ENCODE results near the gene MTNR1B.
A peak's percentile ranks its signal among the peaks of the same experiment; 100 is the strongest.

Gene MTNR1B

GRCh38 chr11:92978271-92979111, 9.0 kb downstream of the MTNR1B start:
- DNase-seq = peak; percentile 10

- DNase-seq = no peak
Measured at GRCh38 chr11:92979176-92979575, 9.7 kb downstream of the MTNR1B start.

GRCh38 chr11:92980312-92980711, 10.9 kb downstream of the MTNR1B start:
- no peak for DNase-seq

GRCh38 chr11:92981508-92982043, 12.1 kb downstream of the MTNR1B start:
- DNase-seq = no peak

GRCh38 chr11:92986585-92986984, 17.1 kb downstream of the MTNR1B start:
- no peak for DNase-seq

GRCh38 chr11:92993004-92993403, 23.6 kb downstream of the MTNR1B start:
- DNase-seq = no peak

GRCh38 chr11:93000511-93001476, 31.3 kb downstream of the MTNR1B start:
- no peak for DNase-seq

- DNase-seq = no peak
Measured at GRCh38 chr11:93001806-93002205, 32.4 kb downstream of the MTNR1B start.

- no peak for DNase-seq
Measured at GRCh38 chr11:93002380-93002779, 32.9 kb downstream of the MTNR1B start.

- DNase-seq = peak; percentile 29
Measured at GRCh38 chr11:93005239-93005638, 35.8 kb downstream of the MTNR1B start.

- no peak for DNase-seq
Measured at GRCh38 chr11:93013646-93014045, 44.2 kb downstream of the MTNR1B start.

GRCh38 chr11:93016595-93016994, 47.1 kb downstream of the MTNR1B start:
- no peak for DNase-seq

- DNase-seq = no peak
Measured at GRCh38 chr11:93017821-93018690, 48.6 kb downstream of the MTNR1B start.

- peak; percentile 19 for DNase-seq
Measured at GRCh38 chr11:93020248-93021046, 51.0 kb downstream of the MTNR1B start.

GRCh38 chr11:93024369-93024768, 54.9 kb downstream of the MTNR1B start:
- DNase-seq = no peak

GRCh38 chr11:93025558-93026255, 56.3 kb downstream of the MTNR1B start:
- DNase-seq = no peak

- DNase-seq = no peak
Measured at GRCh38 chr11:93028960-93029522, 59.6 kb downstream of the MTNR1B start.

- DNase-seq = no peak
Measured at GRCh38 chr11:93031386-93031785, 61.9 kb downstream of the MTNR1B start.

Measured in eye (tissue), 1 donor.